Thoracic aorta endothelial cell (primary cell): ENCODE measurements around the gene RCN1. TPM values are rescaled to one million over a fixed set of nuclear protein-coding genes. Genes with fewer than 3 reads are reported as not detected.

Experiments
- small RNA-seq: library from RNA; depleted of rRNA; stranded (forward); fragments of <200 nt; gene quantifications from one replicate; pipeline ENCODE3, GENCODE V24; 2012
- total RNA-seq: library from RNA; depleted of rRNA; stranded (reverse); fragments of >200 nt; gene quantifications from 2 replicates; pipeline ENCODE4 v1.2.3, GENCODE V29; 2012

The RCN1 gene
- 283 and 457 TPM in 2 replicates for total RNA-seq

GRCh38 chr11:32090545-32091370 lies at the start of gene RCN1:
TSS of gene RCN1 (plus strand) at chr11:32091074. CDS start at chr11:32091197, 123 bp downstream.

Small RNA genes within 50 kb of the gene (small RNA-seq; reads per million reads assigned to genes)
- gene RF00012 = not detected
